ENCODE data around the gene TFDP2. TPM values are rescaled to one million over a fixed set of nuclear protein-coding genes. Genes with fewer than 3 reads are reported as not detected.

Gene TFDP2
- total RNA-seq, 1 experiment from 2014 or later: 55.4 TPM

- TF ChIP-seq REST (IDR thresholded peaks at IDR 0.05; ENCODE audit: low read depth) (no peak), ATF3 (IDR thresholded peaks at IDR 0.05) (no peak), YY1 (IDR thresholded peaks at IDR 0.05; ENCODE audit: extremely low read depth, insufficient replicate concordance, low read depth, low read length) (no peak)
These were observed 189.5 kb downstream of the TFDP2 start (continued) for GRCh38 chr3:141959589-141960554.

GRCh38 chr3:141955175-141955574 lies 194.2 kb downstream of the TFDP2 start:
- ChIA-PET RAD21 (ENCODE audit: low non-redundant PET in 1 of 2, low total read pairs in 2 of 2, uncharacterized antibody in 2 of 2, unreplicated experiment in 2 of 2) (no interaction called here), CTCF (no interaction called here), POLR2A (no interaction called here)
- intact Hi-C loops (cut with micrococcal nuclease): no loop called here
- H3K79me2 ChIP-seq (ENCODE audit: insufficient read depth, low read length): no peaks in the 10 kb centered on the region
- H3K9me3 ChIP-seq (ENCODE audit: control insufficient read depth in 1 of 2, insufficient read depth in 1 of 2, low read depth in 1 of 2, low read length in 2 of 2): no peaks in the 10 kb centered on the region
- no peaks in the 10 kb centered on the region for H3K9me2 ChIP-seq (ENCODE audit: insufficient read depth)
- no peak for ATAC-seq
- 0 out of 4 replicates have a peak, but pooled peaks cover 0 to 2% of the 10 kb centered on the region in 2 experiments for H3K36me3 ChIP-seq (ENCODE audit: control insufficient read depth in 1 of 2, insufficient read depth in 2 of 2, low read length in 2 of 2)
- no peak overlapping the region for H3K4me3 ChIP-seq (replicated peaks in 1 of 2; ENCODE audit: low read depth in 1 of 2, low read length in 2 of 2)
- no peak overlapping the region for H2AFZ ChIP-seq (ENCODE audit: low read depth, low read length, poor library complexity, severe bottlenecking)
- TF ChIP-seq REST (IDR thresholded peaks at IDR 0.05; ENCODE audit: low read depth): no peak
- TF ChIP-seq TCF7L2 (IDR thresholded peaks at IDR 0.05; ENCODE audit: borderline replicate concordance, extremely low read depth, insufficient read depth, insufficient read length): no peak
- no peak for TF ChIP-seq POLR2A (IDR thresholded peaks at IDR 0.05; ENCODE audit: borderline replicate concordance, extremely low read depth, insufficient read depth, insufficient read length)
- no peak for TF ChIP-seq SRF (IDR thresholded peaks at IDR 0.05; ENCODE audit: low read depth)
- TF ChIP-seq CEBPB (IDR thresholded peaks at IDR 0.05; ENCODE audit: low read depth): no peak
- TF ChIP-seq CTCF (IDR thresholded peaks at IDR 0.05 in 2 of 3, conservative IDR thresholded peaks at IDR 0.05 in 1 of 3; ENCODE audit: borderline replicate concordance in 1 of 3, insufficient read depth in 1 of 3, low read depth in 2 of 3, low read length in 2 of 3): no peak
- TF ChIP-seq JUND (IDR thresholded peaks at IDR 0.05): no peak
- no peak for TF ChIP-seq ZNF274 (IDR thresholded peaks at IDR 0.05; ENCODE audit: low read depth, low read length)
- no peak for TF ChIP-seq ATF3 (IDR thresholded peaks at IDR 0.05)
- TF ChIP-seq EZH2 (IDR thresholded peaks at IDR 0.05): no peak
- TF ChIP-seq FOSL1 (IDR thresholded peaks at IDR 0.05; ENCODE audit: low read depth): no peak
- no peak overlapping the region for H3K9ac ChIP-seq (ENCODE audit: low read length)
- no peak overlapping the region for H3K4me2 ChIP-seq (ENCODE audit: low read length)
- BruUV-seq (replicated peaks): no TSS peak
- peaks cover 10 to 11% of the 10 kb centered on the region in 2 experiments for H3K4me1 ChIP-seq (ENCODE audit: control insufficient read depth in 1 of 2, insufficient read depth in 2 of 2, low read length in 2 of 2)
- H4K20me1 ChIP-seq (ENCODE audit: insufficient read depth): no peaks in the 10 kb centered on the region
- no peak overlapping the region for H3K27ac ChIP-seq (ENCODE audit: low read depth, low read length)
- no peaks in the 10 kb centered on the region for H3K27me3 ChIP-seq (ENCODE audit: insufficient read depth, low read length)
- DNase-seq (ENCODE audit: low read depth, low spot score): no peak

Measured in HCT116 (cell line).